Neural crest cell (in vitro differentiated cells): ENCODE measurements around the gene DENND6B. TPM values are rescaled to one million over a fixed set of nuclear protein-coding genes. Genes with fewer than 3 reads are reported as not detected.

Experiments used
- DNase-seq: peaks from one replicate; pipeline ENCODE4 v3.0.0; 2021; ENCODE audit warnings: low read depth, mixed read lengths, low spot score
- H3K27ac Mint-ChIP-seq: one replicate; pipeline ENCODE4 v1.8.0; 2021; ENCODE audit warnings: mild to moderate bottlenecking, mixed read lengths; ENCODE audit not compliant: unreplicated experiment
- H3K27me3 Mint-ChIP-seq: 2 replicates; pipeline ENCODE4 v1.8.0; 2021; ENCODE audit warnings: low read depth, mild to moderate bottlenecking, mixed read lengths
- H3K36me3 Mint-ChIP-seq: 2 replicates; pipeline ENCODE4 v1.8.0; 2021; ENCODE audit warnings: low read depth, mild to moderate bottlenecking, mixed read lengths
- H3K4me1 Mint-ChIP-seq: 2 replicates; pipeline ENCODE4 v1.8.0; 2021; ENCODE audit warnings: mixed read lengths
- H3K4me3 Mint-ChIP-seq: one replicate; pipeline ENCODE4 v1.8.0; 2021; ENCODE audit warnings: mild to moderate bottlenecking, mixed read lengths
- H3K9me3 Mint-ChIP-seq: 2 replicates; pipeline ENCODE4 v1.8.0; 2021; ENCODE audit warnings: mixed read lengths
- CTCF ChIP-seq: fragments of 200-600 bp; sonication (generic); conservative IDR thresholded peaks from 2 replicates; pipeline ENCODE4 v1.5.0; 2021; ENCODE audit warnings: antibody characterized with exemption, mild to moderate bottlenecking
- total RNA-seq: library from RNA; stranded (reverse); gene quantifications from 2 replicates; pipeline ENCODE4 v1.2.1, GENCODE V29; 2021

Gene DENND6B
- total RNA-seq, 1 donor from 2014 or later = 22.0 TPM

GRCh38 chr22:50301581-50301991, 25.2 kb downstream of the DENND6B start:
- no peak overlapping the region for H3K27ac Mint-ChIP-seq
- DNase-seq = no peak
- H3K4me1 Mint-ChIP-seq = peaks cover 13% of the 10 kb centered on the region
- no peaks in the 10 kb centered on the region for H3K36me3 Mint-ChIP-seq
- no peaks in the 10 kb centered on the region for H3K9me3 Mint-ChIP-seq
- TF ChIP-seq CTCF = no peak
- H3K27me3 Mint-ChIP-seq = peaks cover 3% of the 10 kb centered on the region
- no peak overlapping the region for H3K4me3 Mint-ChIP-seq

GRCh38 chr22:50300620-50301257, 26.1 kb downstream of the DENND6B start:
- peaks cover 7% of the 10 kb centered on the region for H3K4me1 Mint-ChIP-seq
- H3K27ac Mint-ChIP-seq = no peak overlapping the region
- H3K27me3 Mint-ChIP-seq = peaks cover 3% of the 10 kb centered on the region
- H3K4me3 Mint-ChIP-seq = peak overlapping the region; percentile 47
- no peaks in the 10 kb centered on the region for H3K36me3 Mint-ChIP-seq
- no peaks in the 10 kb centered on the region for H3K9me3 Mint-ChIP-seq
- no peak for TF ChIP-seq CTCF
- DNase-seq = no peak

DNA sequence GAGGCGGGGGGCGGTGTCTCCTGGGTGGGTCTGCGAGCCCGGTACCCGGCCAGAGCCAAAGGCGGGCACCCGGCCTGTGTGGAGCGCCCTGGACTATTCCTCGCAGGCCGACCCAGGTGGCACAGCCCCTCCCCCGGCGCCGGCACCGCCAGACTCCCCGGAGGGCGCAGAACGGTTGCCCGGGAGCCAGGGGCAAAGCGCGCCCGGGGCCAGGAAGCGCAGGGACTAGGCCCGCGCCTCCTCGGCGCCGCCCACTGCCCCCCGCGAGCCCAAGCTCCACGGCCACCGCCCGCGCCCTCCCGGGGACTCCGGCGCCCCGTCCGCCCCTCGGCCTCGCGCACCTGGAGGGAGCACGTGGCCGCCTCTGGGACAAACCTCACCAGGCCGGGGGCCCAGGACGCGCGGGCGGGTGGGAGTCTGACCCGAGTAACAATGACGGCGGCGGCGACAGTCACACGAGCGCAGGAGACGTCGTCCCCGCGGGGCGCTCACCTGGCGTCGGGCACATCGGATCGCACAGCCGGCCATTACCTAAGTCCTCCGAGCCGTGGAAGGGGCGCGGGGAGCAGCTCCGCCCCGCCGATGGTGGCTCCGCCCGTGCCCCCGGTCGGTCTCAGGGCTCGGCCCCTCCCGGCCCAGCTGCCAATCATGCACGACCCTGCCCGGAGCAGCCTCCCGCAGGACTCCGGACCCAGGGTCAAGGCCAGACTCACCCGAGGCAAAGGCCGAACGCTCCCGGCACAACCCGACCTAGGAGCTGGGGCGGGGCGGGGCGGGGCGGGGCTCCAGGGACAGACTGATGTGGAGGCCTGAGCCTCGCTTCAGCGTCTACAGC, 26.8 kb downstream of the DENND6B start:
- DNase-seq = peak; percentile 61
- Mint-ChIP-seq H3K27me3 (peaks cover 3% of the 10 kb centered on the region), H3K27ac (no peak overlapping the region), H3K9me3 (no peaks in the 10 kb centered on the region), H3K4me1 (peaks cover 10% of the 10 kb centered on the region), H3K4me3 (no peak overlapping the region), H3K36me3 (no peaks in the 10 kb centered on the region)
- TF ChIP-seq CTCF = no peak

DNA sequence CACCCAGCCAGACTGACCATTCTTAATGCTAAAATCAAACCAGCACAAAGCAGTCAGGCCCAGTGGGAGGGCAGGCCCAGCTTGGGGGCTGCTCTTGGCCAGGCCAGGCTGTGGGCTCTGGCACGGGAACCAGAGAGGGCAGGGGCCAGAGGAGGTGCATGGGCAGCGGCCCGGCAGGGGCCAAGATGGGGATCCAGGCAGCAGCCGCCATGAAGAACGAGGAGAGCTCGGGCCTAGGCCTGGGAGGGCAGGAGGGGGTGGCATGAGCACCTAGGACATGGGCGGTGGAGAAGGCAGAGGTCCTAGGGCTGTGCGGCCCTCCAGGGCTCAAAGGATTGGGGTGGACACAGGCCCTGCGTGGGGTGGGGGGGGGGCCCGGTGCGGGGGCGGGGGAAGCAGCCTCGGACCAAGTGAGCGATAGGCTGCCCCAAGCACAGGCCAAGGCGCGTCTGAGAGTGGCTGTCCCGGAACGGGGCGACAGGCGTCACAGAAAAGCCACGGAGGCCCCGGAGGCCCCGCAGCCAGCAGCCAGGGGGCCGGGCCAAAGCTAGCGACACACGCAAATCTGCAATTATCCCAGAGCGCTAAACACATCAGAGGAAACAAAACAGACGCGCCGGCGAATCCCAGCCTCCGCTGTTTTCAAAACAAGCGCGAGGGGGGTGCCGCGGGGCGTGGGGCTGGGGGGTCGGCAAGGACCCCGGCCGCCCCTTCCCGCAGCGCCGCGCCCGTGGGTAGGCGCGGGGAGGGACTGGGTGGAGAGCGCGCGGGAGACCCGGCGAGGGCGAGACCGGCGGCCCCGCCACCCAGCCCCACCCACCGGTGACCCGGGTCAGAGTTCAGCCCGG, 27.7 kb downstream of the DENND6B start:
- no peak for TF ChIP-seq CTCF
- Mint-ChIP-seq H3K27ac (no peak overlapping the region), H3K9me3 (no peaks in the 10 kb centered on the region), H3K27me3 (peaks cover 3% of the 10 kb centered on the region), H3K4me1 (peaks cover 13% of the 10 kb centered on the region), H3K4me3 (peak overlapping the region; percentile 23), H3K36me3 (no peaks in the 10 kb centered on the region)
- DNase-seq = no peak

GRCh38 chr22:50298266-50298637, 28.6 kb downstream of the DENND6B start:
- no peak overlapping the region for H3K27ac Mint-ChIP-seq
- TF ChIP-seq CTCF = no peak
- peaks cover 13% of the 10 kb centered on the region for H3K4me1 Mint-ChIP-seq
- H3K4me3 Mint-ChIP-seq = no peak overlapping the region
- H3K36me3 Mint-ChIP-seq = no peaks in the 10 kb centered on the region
- H3K9me3 Mint-ChIP-seq = no peaks in the 10 kb centered on the region
- H3K27me3 Mint-ChIP-seq = peaks cover 3% of the 10 kb centered on the region
- DNase-seq = no peak
